Psoas muscle (tissue), 8 donors: Measurements from ENCODE around the gene CDHR2. TPM values are rescaled to one million over a fixed set of nuclear protein-coding genes. Genes with fewer than 3 reads are reported as not detected.

Experiments used
- ATAC-seq, 4 donors: fragments of 200-7000 bp; cut with Tn5 transposase; one replicate each; pipeline ENCODE4 v1.9.1; 2020; ENCODE audit warnings: moderate library complexity in 3 of 4, mild to moderate bottlenecking in 2 of 4
- DNase-seq, 2 donors: peaks; one replicate each; pipeline ENCODE4 v3.0.0-alpha.2; 2020
- H3K27ac ChIP-seq: fragments of 200-600 bp; one replicate; pipeline ENCODE4 v1.8.0; 2022
- H3K27me3 ChIP-seq, 3 donors: fragments of 200-600 bp in 1 of 3; one replicate each; pipeline versions ENCODE4 v1.6.1 to v1.8.0; 2013 to 2022; ENCODE audit warnings: low read length in 2 of 3, mild to moderate bottlenecking in 2 of 3, moderate library complexity in 1 of 3; ENCODE audit not compliant: insufficient read depth in 3 of 3
- H3K36me3 ChIP-seq, 2 donors: fragments of 200-600 bp in 1 of 2; one replicate each; pipeline versions ENCODE4 v1.6.1 to v1.8.0; 2013 to 2022; ENCODE audit warnings: low read depth in 1 of 2, mild to moderate bottlenecking in 1 of 2, moderate library complexity in 1 of 2; ENCODE audit not compliant: insufficient read depth in 1 of 2
- H3K4me1 ChIP-seq: fragments of 200-600 bp; one replicate; pipeline ENCODE4 v1.8.0; 2022
- H3K4me3 ChIP-seq: fragments of 200-600 bp; one replicate; pipeline ENCODE4 v1.8.0; 2022; ENCODE audit warnings: mild to moderate bottlenecking
- H3K9me3 ChIP-seq: fragments of 200-600 bp; one replicate; pipeline ENCODE4 v1.8.0; 2022
- CTCF ChIP-seq: fragments of 200-600 bp; IDR thresholded peaks from one replicate; pipeline ENCODE4 v1.8.0; 2022; ENCODE audit warnings: antibody characterized with exemption
- WGBS, 3 donors: extraction: QIAGEN DNeasy Blood & Tissue Kit; methylation state at CpG; one replicate each; pipeline versions ENCODE4 v1.1.6 to v1.1.7; 2013; 5-methylcytosine and 5-hydroxymethylcytosine counted together
- intact Hi-C, 2 donors: fragments of 100-400 bp; cut with DNase I; formaldehyde crosslinking; loops; one replicate each; pipeline versions ENCODE4 v1.11.0 to v1.14.2; 2022
- polyA plus RNA-seq, 3 donors: library from polyadenylated mRNA; stranded (reverse); fragments of 200-250 nt; gene quantifications; one replicate each; pipeline ENCODE4 v1.2.3, GENCODE V29; 2013
- total RNA-seq, 4 donors: library from RNA; stranded (reverse); fragmentation: NEBNext Ultra II Directional in 2 of 4; extraction: Animal tissue kit (Norgen Biotek cat#: 25700) in 2 of 4; gene quantifications; one replicate each; pipeline versions ENCODE4 v1.2.1 to v1.2.4, GENCODE V29; 2021 to 2023
- donor health status: healthy with polysubstance abuse.
- donor health status: DM: no; HTN: no; CAD: no; lungs with moderate emphysema.
- donor health status: Bipolar disorder and iron deficiency.
- donor health status: healthy.
- donor health status: DM: yes; HTN: yes; CAD: no.
- donor health status: DM: no; HTN: no; CAD: no.
- donor health status: DM: no; HTN: no; CAD: no.
- donor health status: DM: yes; HTN: yes; CAD: no.

CDHR2 gene
- total and polyA plus RNA-seq, 7 donors: 0.03 to 0.30 (median 0.14) TPM; not detected in 3

DNA sequence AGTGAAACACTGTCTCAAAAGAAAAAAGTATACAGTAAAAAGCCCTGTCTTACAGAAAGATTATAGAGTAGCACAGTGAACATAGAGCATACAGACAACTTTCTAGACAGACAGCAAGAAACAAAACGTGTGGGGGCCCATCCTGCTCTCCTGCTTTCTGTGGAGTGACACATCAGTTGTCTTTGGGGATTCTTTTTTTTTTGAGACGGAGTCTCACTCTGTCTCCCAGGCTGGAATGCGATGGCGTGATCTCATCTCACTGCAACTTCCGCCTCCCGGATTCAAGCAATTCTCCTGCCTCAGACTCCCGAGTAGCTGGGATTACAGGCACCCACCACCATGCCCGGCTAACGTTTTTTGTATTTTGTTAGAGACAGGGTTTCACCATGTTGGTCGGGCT, 14.9 kb downstream of the CDHR2 start:
- TF ChIP-seq CTCF: no peak
- WGBS, 3 donors: 79 to 85% (median 82%) methylated on average over 10 of the region's 10 CpGs
- no peak for ATAC-seq
- Histone ChIP-seq H3K4me3 (no peak overlapping the region), H3K27me3 (peaks cover 0 to 9% (median 0%) of the 10 kb centered on the region in 3 donors), H3K27ac (no peak overlapping the region), H3K4me1 (no peaks in the 10 kb centered on the region), H3K36me3 (no peaks in the 10 kb centered on the region), H3K9me3 (no peaks in the 10 kb centered on the region)
- no peak for DNase-seq
- intact Hi-C loops: no loop called here

DNA sequence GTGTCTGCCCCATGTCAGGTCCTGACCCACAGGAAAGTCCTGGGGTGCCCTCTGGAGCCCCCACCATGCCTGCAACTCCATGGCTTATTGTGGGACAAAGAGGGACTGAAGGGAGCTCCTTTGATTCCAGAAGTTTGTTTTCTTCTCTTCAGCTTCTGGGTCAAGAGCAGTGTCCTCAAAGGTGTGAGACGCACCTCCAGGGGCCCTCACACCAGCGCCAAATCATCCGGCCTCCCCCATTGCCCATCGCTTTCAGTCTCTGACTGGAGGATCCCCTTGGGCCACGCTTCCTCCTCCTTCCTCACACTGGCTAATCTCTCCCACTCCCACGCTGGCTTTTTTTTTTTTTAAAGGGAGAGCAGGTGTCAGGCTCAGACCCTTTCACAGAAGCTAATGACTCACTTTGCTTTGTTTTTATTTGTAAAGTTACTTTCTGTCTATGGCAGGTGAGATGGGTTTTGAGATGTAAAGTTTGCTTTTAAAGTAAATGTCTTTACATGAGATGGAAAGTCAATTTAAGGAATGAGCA, 16.7 kb downstream of the CDHR2 start:
- 46 to 72% (median 58%) methylated on average over 6 of the region's 6 CpGs for WGBS, 3 donors
- no peak overlapping the region for H3K4me3 ChIP-seq
- intact Hi-C loops: no loop called here
- no peak for ATAC-seq
- no peaks in the 10 kb centered on the region for H3K9me3 ChIP-seq
- peaks cover 0 to 9% (median 0%) of the 10 kb centered on the region in 3 donors for H3K27me3 ChIP-seq
- no peak overlapping the region for H3K27ac ChIP-seq
- TF ChIP-seq CTCF: no peak
- no peaks in the 10 kb centered on the region for H3K36me3 ChIP-seq
- DNase-seq: no peak
- no peaks in the 10 kb centered on the region for H3K4me1 ChIP-seq

- intact Hi-C loops: no loop called here
- no peaks in the 10 kb centered on the region for H3K4me1 ChIP-seq
- no peak for DNase-seq
These were observed 19.5 kb downstream of the CDHR2 start for GRCh38 chr5:176568657-176569056.

DNA sequence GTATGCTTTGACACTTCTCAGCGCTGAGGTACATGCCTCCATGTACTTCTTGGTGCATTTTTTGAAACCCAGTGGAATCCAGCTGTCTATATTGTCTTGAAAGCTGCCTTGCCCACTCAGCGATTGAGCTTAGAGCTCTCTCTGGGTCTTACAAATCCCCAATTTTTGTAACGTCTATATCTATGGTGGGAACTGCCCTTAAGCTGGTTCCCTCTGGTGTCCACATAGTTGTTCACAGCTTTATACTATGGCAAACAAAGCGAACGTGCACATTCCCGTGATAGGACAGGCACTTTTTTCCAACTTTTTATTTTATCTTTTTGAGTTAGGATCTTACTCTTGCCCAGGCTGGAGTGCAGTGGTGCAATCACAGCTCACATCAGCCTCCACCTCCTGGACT, 20.9 kb downstream of the CDHR2 start:
- peaks cover 0 to 9% (median 3%) of the 10 kb centered on the region in 3 donors for H3K27me3 ChIP-seq
- DNase-seq (no peak), ATAC-seq (no peak)
- no peaks in the 10 kb centered on the region for H3K9me3 ChIP-seq
- no peaks in the 10 kb centered on the region for H3K4me1 ChIP-seq
- no peak overlapping the region for H3K4me3 ChIP-seq
- H3K36me3 ChIP-seq: no peaks in the 10 kb centered on the region
- H3K27ac ChIP-seq: no peak overlapping the region
- TF ChIP-seq CTCF: no peak
- intact Hi-C loops: loop anchor here in 1 of 2 donors (5.0 kb wide), 1 partner anchor 77 kb away; the partner anchor contains the start of gene TSPAN17
- 45 to 50% (median 49%) methylated on average over 6 of the region's 6 CpGs for WGBS, 3 donors

More at GRCh38 chr5:176568657-176569056, 19.5 kb downstream of the CDHR2 start:
- Histone ChIP-seq H3K36me3 (no peaks in the 10 kb centered on the region), H3K27me3 (peaks cover 0 to 9% (median 2%) of the 10 kb centered on the region in 3 donors), H3K27ac (no peak overlapping the region), H3K4me3 (no peak overlapping the region), H3K9me3 (no peaks in the 10 kb centered on the region)
- no peak for TF ChIP-seq CTCF
- 72 to 78% (median 75%) methylated on average over 15 to 18 of the region's 18 CpGs for WGBS, 3 donors
- no peak for ATAC-seq
